ENCODE measurements around the gene ITGB5. TPM values are rescaled to one million over a fixed set of nuclear protein-coding genes. Genes with fewer than 3 reads are reported as not detected.
A peak's percentile ranks its signal among the peaks of the same experiment; 100 is the strongest.

Gene ITGB5
- total RNA-seq, 1 donor from 2014 or later: 156 TPM

DNA sequence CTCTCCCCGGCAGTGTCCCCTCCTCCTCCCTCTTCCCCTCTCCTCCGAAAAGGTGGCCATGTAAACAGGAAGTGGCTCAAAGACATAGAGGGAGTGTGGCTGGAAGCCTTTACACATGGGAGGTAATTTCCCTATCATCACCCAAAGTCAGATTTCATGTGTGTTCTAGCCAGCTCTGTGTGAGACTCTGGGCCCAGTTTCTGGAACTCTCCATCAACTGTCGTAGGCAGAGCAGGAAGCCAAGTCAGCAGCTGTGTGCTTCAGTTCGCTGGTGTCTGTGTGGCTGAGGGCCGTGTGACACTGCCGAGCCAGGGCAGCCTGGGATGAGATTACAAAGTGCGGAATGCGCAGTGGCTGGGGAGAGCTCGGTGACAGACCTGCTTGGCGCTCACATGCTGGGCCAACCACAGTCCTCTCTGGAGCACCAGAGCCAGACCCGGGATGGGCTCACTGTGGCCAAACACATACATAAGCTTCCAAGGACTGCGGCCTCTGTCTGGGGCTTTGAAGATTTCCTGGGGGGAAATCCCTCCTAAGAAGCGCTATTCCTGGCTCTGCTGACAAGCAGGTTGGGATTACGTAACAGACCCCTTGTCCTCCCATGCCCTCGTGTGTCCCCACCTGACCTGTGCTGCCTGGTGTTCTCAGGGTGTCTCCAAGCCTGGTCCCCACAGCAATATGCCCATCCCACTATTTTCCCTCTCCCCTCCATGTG lies 106.2 kb downstream of the ITGB5 start:
- Histone ChIP-seq H3K9me3 (no peaks in the 10 kb centered on the region), H3K36me3 (no peaks in the 10 kb centered on the region), H3K27ac (peak overlapping the region; percentile 86), H3K4me1 (peaks cover 53% of the 10 kb centered on the region), H3K27me3 (no peaks in the 10 kb centered on the region), H3K4me3 (no peak overlapping the region)
- DNase-seq (ENCODE audit: extremely low spot score in 2 of 2): no peak
- intact Hi-C loops (cut with DNase I): loop anchor here (5.0 kb wide), 1 partner anchor 106 kb away; the partner anchor contains the start of gene ITGB5
- TF ChIP-seq, protein P1, sequence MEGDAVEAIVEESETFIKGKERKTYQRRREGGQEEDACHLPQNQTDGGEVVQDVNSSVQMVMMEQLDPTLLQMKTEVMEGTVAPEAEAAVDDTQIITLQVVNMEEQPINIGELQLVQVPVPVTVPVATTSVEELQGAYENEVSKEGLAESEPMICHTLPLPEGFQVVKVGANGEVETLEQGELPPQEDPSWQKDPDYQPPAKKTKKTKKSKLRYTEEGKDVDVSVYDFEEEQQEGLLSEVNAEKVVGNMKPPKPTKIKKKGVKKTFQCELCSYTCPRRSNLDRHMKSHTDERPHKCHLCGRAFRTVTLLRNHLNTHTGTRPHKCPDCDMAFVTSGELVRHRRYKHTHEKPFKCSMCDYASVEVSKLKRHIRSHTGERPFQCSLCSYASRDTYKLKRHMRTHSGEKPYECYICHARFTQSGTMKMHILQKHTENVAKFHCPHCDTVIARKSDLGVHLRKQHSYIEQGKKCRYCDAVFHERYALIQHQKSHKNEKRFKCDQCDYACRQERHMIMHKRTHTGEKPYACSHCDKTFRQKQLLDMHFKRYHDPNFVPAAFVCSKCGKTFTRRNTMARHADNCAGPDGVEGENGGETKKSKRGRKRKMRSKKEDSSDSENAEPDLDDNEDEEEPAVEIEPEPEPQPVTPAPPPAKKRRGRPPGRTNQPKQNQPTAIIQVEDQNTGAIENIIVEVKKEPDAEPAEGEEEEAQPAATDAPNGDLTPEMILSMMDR (IDR thresholded peaks at IDR 0.05): no peak
- TF ChIP-seq POLR2AphosphoS5 (IDR thresholded peaks at IDR 0.05; ENCODE audit: insufficient read depth in 1 of 2, low read depth in 1 of 2): peak in 1 of 2 donors; percentile 68
- no peak for TF ChIP-seq POLR2A (IDR thresholded peaks at IDR 0.05)

DNA sequence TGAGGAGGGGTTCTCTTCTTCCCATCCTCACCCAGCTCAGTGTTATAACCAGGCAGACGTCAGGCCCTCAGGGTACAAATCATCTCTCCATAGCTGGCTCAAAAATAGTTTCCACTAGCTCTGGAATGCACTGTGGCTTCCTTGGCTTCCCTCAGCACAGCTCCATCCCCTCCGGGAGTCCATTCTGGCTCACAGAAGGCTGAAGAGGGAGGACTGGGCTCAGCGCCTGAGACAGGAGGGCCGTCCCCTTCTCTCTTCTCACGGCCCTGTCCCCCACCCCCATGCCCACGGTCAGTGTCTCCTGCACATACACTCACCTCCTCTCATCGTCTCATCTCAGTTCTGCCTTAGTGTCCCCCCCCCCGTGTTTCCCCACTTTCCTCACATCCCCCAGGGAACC lies 106.8 kb downstream of the ITGB5 start:
- H3K4me1 ChIP-seq: peaks cover 51% of the 10 kb centered on the region
- TF ChIP-seq POLR2A (IDR thresholded peaks at IDR 0.05): no peak
- TF ChIP-seq POLR2AphosphoS5 (IDR thresholded peaks at IDR 0.05; ENCODE audit: insufficient read depth in 1 of 2, low read depth in 1 of 2): peak in 1 of 2 donors; percentile 3
- TF ChIP-seq, protein P1 (IDR thresholded peaks at IDR 0.05): no peak
- DNase-seq (ENCODE audit: extremely low spot score in 2 of 2): no peak
- no peaks in the 10 kb centered on the region for H3K9me3 ChIP-seq
- H3K4me3 ChIP-seq: no peak overlapping the region
- no peaks in the 10 kb centered on the region for H3K27me3 ChIP-seq
- intact Hi-C loops (cut with DNase I): loop anchor here (5.0 kb wide), 1 partner anchor 107 kb away; the partner anchor contains the start of gene ITGB5
- peak overlapping the region; percentile 86 for H3K27ac ChIP-seq
- H3K36me3 ChIP-seq: no peaks in the 10 kb centered on the region

DNA sequence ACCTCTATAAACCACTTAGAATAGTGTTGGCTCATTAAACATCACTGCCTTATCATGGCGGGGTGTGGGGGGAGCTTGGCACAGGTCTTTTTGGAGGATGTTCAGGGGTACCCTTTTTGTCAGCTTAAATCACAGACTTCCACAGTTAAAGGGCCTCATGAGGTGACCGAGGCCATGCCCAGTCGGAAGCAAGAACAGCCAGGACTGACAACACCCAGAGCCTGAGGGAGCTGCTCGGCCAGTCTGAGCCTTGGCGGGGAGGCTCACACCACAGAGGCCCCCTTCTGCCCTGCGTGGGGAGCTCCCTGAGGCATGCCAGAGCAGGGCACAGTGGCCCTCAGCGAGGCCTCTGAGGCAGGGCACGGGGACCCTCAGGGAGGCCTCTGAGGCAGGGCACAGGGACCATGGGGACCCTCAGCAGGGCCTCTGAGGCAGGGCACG lies 107.4 kb downstream of the ITGB5 start:
- no peaks in the 10 kb centered on the region for H3K9me3 ChIP-seq
- no peaks in the 10 kb centered on the region for H3K27me3 ChIP-seq
- no peak overlapping the region for H3K4me3 ChIP-seq
- intact Hi-C loops (cut with DNase I): loop anchor here (5.0 kb wide), 1 partner anchor 108 kb away; the partner anchor contains the start of gene ITGB5
- peaks cover 54% of the 10 kb centered on the region for H3K4me1 ChIP-seq
- H3K27ac ChIP-seq: peak overlapping the region; percentile 86
- TF ChIP-seq POLR2AphosphoS5 (IDR thresholded peaks at IDR 0.05; ENCODE audit: insufficient read depth in 1 of 2, low read depth in 1 of 2) (no peak), POLR2A (IDR thresholded peaks at IDR 0.05) (no peak)
- TF ChIP-seq, protein P1 (IDR thresholded peaks at IDR 0.05): no peak
- no peak for DNase-seq (ENCODE audit: extremely low spot score in 2 of 2)
- no peaks in the 10 kb centered on the region for H3K36me3 ChIP-seq

DNA sequence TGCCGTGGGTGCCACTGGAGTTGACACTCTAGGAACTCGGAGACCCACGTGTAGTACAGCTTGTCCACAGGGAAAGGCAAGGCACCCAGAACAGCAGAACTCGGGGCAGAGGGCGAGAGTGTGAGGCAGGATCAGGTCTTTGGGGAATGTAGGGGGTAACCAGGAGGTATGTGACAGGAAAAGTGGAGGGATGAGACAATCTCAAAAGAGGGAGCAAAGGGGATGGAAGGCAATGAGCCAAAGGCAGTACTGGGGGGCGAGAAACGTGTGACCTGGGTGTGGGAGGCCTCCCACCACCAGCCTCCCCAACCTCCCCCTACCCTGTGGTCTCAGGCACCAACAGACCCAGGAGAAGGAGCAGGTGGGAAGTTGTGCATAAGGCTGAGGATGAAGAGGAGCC lies 108.0 kb downstream of the ITGB5 start:
- Histone ChIP-seq H3K27ac (peak overlapping the region; percentile 86), H3K4me1 (peaks cover 61% of the 10 kb centered on the region), H3K9me3 (no peaks in the 10 kb centered on the region), H3K4me3 (no peak overlapping the region), H3K27me3 (no peaks in the 10 kb centered on the region), H3K36me3 (no peaks in the 10 kb centered on the region)
- no peak for DNase-seq (ENCODE audit: extremely low spot score in 2 of 2)
- intact Hi-C loops (cut with DNase I): no loop called here
- TF ChIP-seq POLR2AphosphoS5 (IDR thresholded peaks at IDR 0.05; ENCODE audit: insufficient read depth in 1 of 2, low read depth in 1 of 2) (no peak), POLR2A (IDR thresholded peaks at IDR 0.05) (no peak)
- TF ChIP-seq, protein P1 (IDR thresholded peaks at IDR 0.05): no peak
